SK-N-SH (cell line): ENCODE data around the gene NBEAL1.

ENCODE experiments used
- CHD2 ChIP-seq: fragments of 150-350 bp; IDR thresholded peaks from 2 replicates; pipeline ENCODE4 v1.6.1; 2018; ENCODE audit warnings: low read length; ENCODE audit not compliant: partially characterized antibody
- CTCF ChIP-seq: fragments of 200-600 bp; sonication (generic); IDR thresholded peaks from 2 replicates; pipeline ENCODE4 v1.6.1; 2017; ENCODE audit warnings: antibody characterized with exemption, mild to moderate bottlenecking, moderate library complexity
- ELF1 ChIP-seq: IDR thresholded peaks from 2 replicates; pipeline ENCODE4 v1.4.0; 2012
- EZH2phosphoT487 ChIP-seq: fragments of 200-600 bp; sonication (generic); IDR thresholded peaks from 2 replicates; pipeline ENCODE4 v1.6.1; 2017; ENCODE audit warnings: low read depth, mixed run types, mild to moderate bottlenecking, antibody characterized with exemption, moderate library complexity, borderline replicate concordance
- FOXM1 ChIP-seq: IDR thresholded peaks from 2 replicates; pipeline ENCODE4 v1.4.0; 2012; ENCODE audit warnings: low read depth, mild to moderate bottlenecking
- MXI1 ChIP-seq: IDR thresholded peaks from 2 replicates; pipeline ENCODE4 v1.6.1; 2012; ENCODE audit warnings: mild to moderate bottlenecking, low read depth, low read length, improper control_type of control experiment
- POLR2AphosphoS5 ChIP-seq: IDR thresholded peaks from 2 replicates; pipeline ENCODE4 v1.6.1; 2012; ENCODE audit warnings: low read depth, low read length
- RCOR1 ChIP-seq: fragments of 150-350 bp; IDR thresholded peaks from 2 replicates; pipeline ENCODE4 v1.6.1; 2017; ENCODE audit warnings: antibody characterized with exemption, low read length
- SMC3 ChIP-seq: IDR thresholded peaks from 2 replicates; pipeline ENCODE4 v1.6.1; 2012; ENCODE audit warnings: low read depth, low read length, improper control_type of control experiment
- TAF1 ChIP-seq: IDR thresholded peaks from 2 replicates; pipeline ENCODE4 v1.6.1; 2012; ENCODE audit warnings: low read depth, mild to moderate bottlenecking, low read length, moderate library complexity, borderline replicate concordance
- TF ChIP-seq, protein P1 (sequence below): IDR thresholded peaks from 2 replicates; pipeline ENCODE4 v1.6.1; 2012; ENCODE audit warnings: mild to moderate bottlenecking, low read depth, low read length, moderate library complexity
- TF ChIP-seq, protein P2 (sequence below): IDR thresholded peaks from 2 replicates; pipeline ENCODE4 v1.4.0; 2012; ENCODE audit warnings: low read depth
- TF ChIP-seq, protein P3 (sequence below): IDR thresholded peaks from 2 replicates; pipeline ENCODE4 v1.4.0; 2012; ENCODE audit warnings: low read depth, borderline replicate concordance

- TF ChIP-seq FOXM1 (no peak), MXI1 (no peak), TAF1 (no peak), CTCF (no peak), CHD2 (no peak), EZH2phosphoT487 (no peak), RCOR1 (no peak), POLR2AphosphoS5 (no peak), ELF1 (no peak), SMC3 (no peak)
- TF ChIP-seq, protein P1, sequence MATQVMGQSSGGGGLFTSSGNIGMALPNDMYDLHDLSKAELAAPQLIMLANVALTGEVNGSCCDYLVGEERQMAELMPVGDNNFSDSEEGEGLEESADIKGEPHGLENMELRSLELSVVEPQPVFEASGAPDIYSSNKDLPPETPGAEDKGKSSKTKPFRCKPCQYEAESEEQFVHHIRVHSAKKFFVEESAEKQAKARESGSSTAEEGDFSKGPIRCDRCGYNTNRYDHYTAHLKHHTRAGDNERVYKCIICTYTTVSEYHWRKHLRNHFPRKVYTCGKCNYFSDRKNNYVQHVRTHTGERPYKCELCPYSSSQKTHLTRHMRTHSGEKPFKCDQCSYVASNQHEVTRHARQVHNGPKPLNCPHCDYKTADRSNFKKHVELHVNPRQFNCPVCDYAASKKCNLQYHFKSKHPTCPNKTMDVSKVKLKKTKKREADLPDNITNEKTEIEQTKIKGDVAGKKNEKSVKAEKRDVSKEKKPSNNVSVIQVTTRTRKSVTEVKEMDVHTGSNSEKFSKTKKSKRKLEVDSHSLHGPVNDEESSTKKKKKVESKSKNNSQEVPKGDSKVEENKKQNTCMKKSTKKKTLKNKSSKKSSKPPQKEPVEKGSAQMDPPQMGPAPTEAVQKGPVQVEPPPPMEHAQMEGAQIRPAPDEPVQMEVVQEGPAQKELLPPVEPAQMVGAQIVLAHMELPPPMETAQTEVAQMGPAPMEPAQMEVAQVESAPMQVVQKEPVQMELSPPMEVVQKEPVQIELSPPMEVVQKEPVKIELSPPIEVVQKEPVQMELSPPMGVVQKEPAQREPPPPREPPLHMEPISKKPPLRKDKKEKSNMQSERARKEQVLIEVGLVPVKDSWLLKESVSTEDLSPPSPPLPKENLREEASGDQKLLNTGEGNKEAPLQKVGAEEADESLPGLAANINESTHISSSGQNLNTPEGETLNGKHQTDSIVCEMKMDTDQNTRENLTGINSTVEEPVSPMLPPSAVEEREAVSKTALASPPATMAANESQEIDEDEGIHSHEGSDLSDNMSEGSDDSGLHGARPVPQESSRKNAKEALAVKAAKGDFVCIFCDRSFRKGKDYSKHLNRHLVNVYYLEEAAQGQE, result no peak
- TF ChIP-seq, protein P2, sequence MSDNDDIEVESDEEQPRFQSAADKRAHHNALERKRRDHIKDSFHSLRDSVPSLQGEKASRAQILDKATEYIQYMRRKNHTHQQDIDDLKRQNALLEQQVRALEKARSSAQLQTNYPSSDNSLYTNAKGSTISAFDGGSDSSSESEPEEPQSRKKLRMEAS, result no peak
- TF ChIP-seq, protein P3, sequence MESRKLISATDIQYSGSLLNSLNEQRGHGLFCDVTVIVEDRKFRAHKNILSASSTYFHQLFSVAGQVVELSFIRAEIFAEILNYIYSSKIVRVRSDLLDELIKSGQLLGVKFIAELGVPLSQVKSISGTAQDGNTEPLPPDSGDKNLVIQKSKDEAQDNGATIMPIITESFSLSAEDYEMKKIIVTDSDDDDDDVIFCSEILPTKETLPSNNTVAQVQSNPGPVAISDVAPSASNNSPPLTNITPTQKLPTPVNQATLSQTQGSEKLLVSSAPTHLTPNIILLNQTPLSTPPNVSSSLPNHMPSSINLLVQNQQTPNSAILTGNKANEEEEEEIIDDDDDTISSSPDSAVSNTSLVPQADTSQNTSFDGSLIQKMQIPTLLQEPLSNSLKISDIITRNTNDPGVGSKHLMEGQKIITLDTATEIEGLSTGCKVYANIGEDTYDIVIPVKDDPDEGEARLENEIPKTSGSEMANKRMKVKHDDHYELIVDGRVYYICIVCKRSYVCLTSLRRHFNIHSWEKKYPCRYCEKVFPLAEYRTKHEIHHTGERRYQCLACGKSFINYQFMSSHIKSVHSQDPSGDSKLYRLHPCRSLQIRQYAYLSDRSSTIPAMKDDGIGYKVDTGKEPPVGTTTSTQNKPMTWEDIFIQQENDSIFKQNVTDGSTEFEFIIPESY, result no peak
These were observed 24.2 kb upstream of the NBEAL1 start for GRCh38 chr2:202990501-202990900.
